MM.1S (cell line): ENCODE measurements around the gene NMB.

Experiments
- DNase-seq: peaks from one replicate; pipeline ENCODE4 v3.0.0-alpha.2; 2015
- H2AFZ ChIP-seq: fragments of 300-600 bp; sonication (generic); 2 replicates; pipeline ENCODE4 v1.6.0; 2016; ENCODE audit warnings: antibody characterized with exemption, low read length
- H3F3A ChIP-seq: fragments of 300-600 bp; sonication (generic); 2 replicates; pipeline ENCODE4 v1.6.1; 2016; ENCODE audit warnings: mild to moderate bottlenecking, antibody characterized with exemption, low read length, moderate library complexity, mixed read lengths; ENCODE audit not compliant: insufficient read depth
- H3K27ac ChIP-seq: fragments of 300-600 bp; sonication (generic); 2 replicates; pipeline ENCODE4 v1.5.1; 2016; ENCODE audit warnings: mild to moderate bottlenecking, low read length
- H3K27me3 ChIP-seq: fragments of 300-600 bp; sonication (generic); replicated peaks from 2 replicates; pipeline ENCODE4 v1.6.0; 2016; ENCODE audit warnings: low read length; ENCODE audit not compliant: insufficient read depth
- H3K36me3 ChIP-seq: fragments of 300-600 bp; sonication (generic); replicated peaks from 2 replicates; pipeline ENCODE4 v1.6.1; 2016; ENCODE audit warnings: mild to moderate bottlenecking, low read length, mixed read lengths; ENCODE audit not compliant: insufficient read depth
- H3K4me1 ChIP-seq: fragments of 300-600 bp; sonication (generic); 2 replicates; pipeline ENCODE4 v1.6.1; 2016; ENCODE audit warnings: low read length, mixed read lengths
- H3K4me2 ChIP-seq: fragments of 300-600 bp; sonication (generic); 2 replicates; pipeline ENCODE4 v1.6.0; 2016; ENCODE audit warnings: low read depth, low read length
- H3K4me3 ChIP-seq: fragments of 300-600 bp; sonication (generic); 2 replicates; pipeline ENCODE4 v1.5.1; 2016; ENCODE audit warnings: low read length, mixed read lengths
- H3K79me2 ChIP-seq: fragments of 300-600 bp; sonication (generic); 2 replicates; pipeline ENCODE4 v1.6.1; 2016; ENCODE audit warnings: mixed run types, low read length, mixed read lengths
- H3K9ac ChIP-seq: fragments of 300-600 bp; sonication (generic); 2 replicates; pipeline ENCODE4 v1.6.1; 2016; ENCODE audit warnings: low read length, mixed read lengths
- H3K9me2 ChIP-seq: fragments of 300-600 bp; sonication (generic); replicated peaks from 2 replicates; pipeline ENCODE4 v1.6.1; 2016; ENCODE audit warnings: mild to moderate bottlenecking, low read length, mixed read lengths; ENCODE audit not compliant: insufficient read depth
- H3K9me3 ChIP-seq: fragments of 300-600 bp; sonication (generic); replicated peaks from 2 replicates; pipeline ENCODE4 v1.6.1; 2016; ENCODE audit warnings: mild to moderate bottlenecking, low read length, mixed read lengths; ENCODE audit not compliant: insufficient read depth
- H4K20me1 ChIP-seq: fragments of 300-600 bp; sonication (generic); 2 replicates; pipeline ENCODE4 v1.6.1; 2016; ENCODE audit warnings: mild to moderate bottlenecking, low read length, moderate library complexity, mixed read lengths; ENCODE audit not compliant: insufficient read depth
- CTCF ChIP-seq: fragments of 300-600 bp; sonication (generic); IDR thresholded peaks from 2 replicates; pipeline ENCODE4 v1.5.1; 2016; ENCODE audit warnings: antibody characterized with exemption, low read length, mixed read lengths
- EZH2 ChIP-seq: fragments of 300-600 bp; sonication (generic); optimal IDR thresholded peaks from 2 replicates; pipeline ENCODE3; 2017; ENCODE audit warnings: low read depth, mild to moderate bottlenecking, antibody characterized with exemption, low read length, mixed read lengths
- EZH2phosphoT487 ChIP-seq: fragments of 300-600 bp; sonication (generic); IDR thresholded peaks from 2 replicates; pipeline ENCODE4 v1.6.1; 2018; ENCODE audit warnings: antibody characterized with exemption, low read length

The NMB gene

GRCh38 chr15:84638103-84638502, 19.9 kb downstream of the NMB start:
- Histone ChIP-seq H3K27ac (peak overlapping the region; percentile 3; the same call in 1 of the 2 replicates), H3K36me3 (no peaks in the 10 kb centered on the region), H3K4me1 (peaks cover 13% of the 10 kb centered on the region), H3K4me2 (no peak overlapping the region), H3K79me2 (peaks cover 4% of the 10 kb centered on the region; the same call in 1 of the 2 replicates), H3K27me3 (no peaks in the 10 kb centered on the region), H3F3A (peaks cover 8% of the 10 kb centered on the region), H3K9me2 (no peaks in the 10 kb centered on the region), H3K9ac (no peak overlapping the region), H2AFZ (no peak overlapping the region), H4K20me1 (no peaks in the 10 kb centered on the region), H3K9me3 (no peaks in the 10 kb centered on the region), H3K4me3 (no peak overlapping the region)
- TF ChIP-seq CTCF (peak; percentile 38), EZH2phosphoT487 (no peak), EZH2 (no peak)
- peak; percentile 45 for DNase-seq

GRCh38 chr15:84634228-84634837, 23.7 kb downstream of the NMB start:
- peak overlapping the region; percentile 76 for H3K4me2 ChIP-seq
- peak overlapping the region; percentile 67 for H3K4me3 ChIP-seq
- peak overlapping the region; percentile 52; the same call in 1 of the 2 replicates for H2AFZ ChIP-seq
- no peaks in the 10 kb centered on the region for H3K9me2 ChIP-seq
- TF ChIP-seq CTCF (no peak), EZH2phosphoT487 (no peak), EZH2 (no peak)
- DNase-seq: no peak
- H3K9me3 ChIP-seq: no peaks in the 10 kb centered on the region
- H3K36me3 ChIP-seq: no peaks in the 10 kb centered on the region
- H3F3A ChIP-seq: peaks cover 10% of the 10 kb centered on the region
- peaks cover 16% of the 10 kb centered on the region for H3K79me2 ChIP-seq
- no peak overlapping the region; the same call in 1 of the 2 replicates for H3K27ac ChIP-seq
- H3K27me3 ChIP-seq: no peaks in the 10 kb centered on the region
- no peaks in the 10 kb centered on the region for H4K20me1 ChIP-seq
- peak overlapping the region; percentile 51; the same call in 1 of the 2 replicates for H3K9ac ChIP-seq
- H3K4me1 ChIP-seq: peaks cover 30% of the 10 kb centered on the region

GRCh38 chr15:84633311-84634227, 24.4 kb downstream of the NMB start:
- TF ChIP-seq CTCF: no peak
- TF ChIP-seq EZH2phosphoT487: no peak
- TF ChIP-seq EZH2: no peak
- peak overlapping the region; percentile 24; the same call in 1 of the 2 replicates for H3K27ac ChIP-seq
- no peaks in the 10 kb centered on the region for H3K9me2 ChIP-seq
- peaks cover 30% of the 10 kb centered on the region for H3K4me1 ChIP-seq
- H3K79me2 ChIP-seq: peaks cover 16% of the 10 kb centered on the region
- DNase-seq: peak; percentile 76
- H3K4me3 ChIP-seq: peak overlapping the region; percentile 67
- H3F3A ChIP-seq: peaks cover 10% of the 10 kb centered on the region
- H3K27me3 ChIP-seq: no peaks in the 10 kb centered on the region
- peak overlapping the region; percentile 51; the same call in 1 of the 2 replicates for H3K9ac ChIP-seq
- no peaks in the 10 kb centered on the region for H4K20me1 ChIP-seq
- no peaks in the 10 kb centered on the region for H3K36me3 ChIP-seq
- peak overlapping the region; percentile 76 for H3K4me2 ChIP-seq
- peak overlapping the region; percentile 52 for H2AFZ ChIP-seq
- H3K9me3 ChIP-seq: no peaks in the 10 kb centered on the region
